HL-60 (cell line): ENCODE measurements around the gene NGF.

Source experiments
- DNase-seq, 2 experiments: peaks; one replicate each; pipeline ENCODE4 v3.0.0-alpha.2; 2010 to 2020; ENCODE audit warnings: low read depth in 1 of 2, low spot score in 1 of 2
- H3K27ac ChIP-seq: fragments of 250-450 bp; sonication (Bioruptor Pico); replicated peaks from 2 replicates; pipeline ENCODE4 v1.5.1; 2020; ENCODE audit warnings: mild to moderate bottlenecking, moderate library complexity
- H3K27me3 ChIP-seq: fragments of 250-450 bp; sonication (Bioruptor Pico); 2 replicates; pipeline ENCODE4 v1.5.1; 2021; ENCODE audit warnings: mild to moderate bottlenecking, moderate library complexity; ENCODE audit not compliant: insufficient read depth, poor library complexity, severe bottlenecking
- H3K4me3 ChIP-seq: replicated peaks from 2 replicates; pipeline ENCODE4 v1.5.1; 2011; ENCODE audit warnings: mild to moderate bottlenecking, control low read depth, low read length; ENCODE audit not compliant: insufficient read depth
- GABPA ChIP-seq: IDR thresholded peaks from 2 replicates; pipeline ENCODE4 v1.6.1; 2012; ENCODE audit warnings: low read depth
- POLR2AphosphoS5 ChIP-seq: IDR thresholded peaks from 2 replicates; pipeline ENCODE4 v1.6.1; 2012; ENCODE audit warnings: low read depth
- SPI1 ChIP-seq: IDR thresholded peaks from 2 replicates; pipeline ENCODE4 v1.6.1; 2012; ENCODE audit warnings: low read depth, mild to moderate bottlenecking, borderline replicate concordance
- TF ChIP-seq, protein P1 (sequence below): IDR thresholded peaks from 2 replicates; pipeline ENCODE4 v1.6.1; 2012; ENCODE audit warnings: low read depth; ENCODE audit not compliant: insufficient replicate concordance
- TF ChIP-seq, protein P2 (sequence below): IDR thresholded peaks from one replicate; pipeline ENCODE4 v1.5.1; 2011; ENCODE audit warnings: low read length, control low read depth, inconsistent platforms; ENCODE audit not compliant: insufficient read depth

NGF gene

DNA sequence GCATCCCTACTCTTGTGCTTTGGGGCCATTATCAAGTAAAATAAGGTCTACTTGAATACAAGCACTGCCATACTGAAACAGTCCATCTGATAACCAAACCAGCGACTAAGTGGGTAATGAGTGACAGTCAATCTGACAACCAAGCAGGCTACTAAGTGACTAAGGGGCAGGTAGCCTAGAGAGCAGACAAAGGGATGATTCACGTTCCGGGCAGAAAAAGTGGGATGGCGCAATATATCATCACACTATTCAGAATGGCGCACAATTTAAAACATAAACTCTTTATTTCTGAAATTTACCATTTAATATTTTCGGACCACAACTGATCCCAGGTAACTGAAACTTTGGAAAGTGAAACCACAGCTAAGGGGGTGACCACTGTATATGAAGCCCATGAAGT, 17.7 kb downstream of the NGF start:
- TF ChIP-seq SPI1, result no peak
- TF ChIP-seq, protein P1, sequence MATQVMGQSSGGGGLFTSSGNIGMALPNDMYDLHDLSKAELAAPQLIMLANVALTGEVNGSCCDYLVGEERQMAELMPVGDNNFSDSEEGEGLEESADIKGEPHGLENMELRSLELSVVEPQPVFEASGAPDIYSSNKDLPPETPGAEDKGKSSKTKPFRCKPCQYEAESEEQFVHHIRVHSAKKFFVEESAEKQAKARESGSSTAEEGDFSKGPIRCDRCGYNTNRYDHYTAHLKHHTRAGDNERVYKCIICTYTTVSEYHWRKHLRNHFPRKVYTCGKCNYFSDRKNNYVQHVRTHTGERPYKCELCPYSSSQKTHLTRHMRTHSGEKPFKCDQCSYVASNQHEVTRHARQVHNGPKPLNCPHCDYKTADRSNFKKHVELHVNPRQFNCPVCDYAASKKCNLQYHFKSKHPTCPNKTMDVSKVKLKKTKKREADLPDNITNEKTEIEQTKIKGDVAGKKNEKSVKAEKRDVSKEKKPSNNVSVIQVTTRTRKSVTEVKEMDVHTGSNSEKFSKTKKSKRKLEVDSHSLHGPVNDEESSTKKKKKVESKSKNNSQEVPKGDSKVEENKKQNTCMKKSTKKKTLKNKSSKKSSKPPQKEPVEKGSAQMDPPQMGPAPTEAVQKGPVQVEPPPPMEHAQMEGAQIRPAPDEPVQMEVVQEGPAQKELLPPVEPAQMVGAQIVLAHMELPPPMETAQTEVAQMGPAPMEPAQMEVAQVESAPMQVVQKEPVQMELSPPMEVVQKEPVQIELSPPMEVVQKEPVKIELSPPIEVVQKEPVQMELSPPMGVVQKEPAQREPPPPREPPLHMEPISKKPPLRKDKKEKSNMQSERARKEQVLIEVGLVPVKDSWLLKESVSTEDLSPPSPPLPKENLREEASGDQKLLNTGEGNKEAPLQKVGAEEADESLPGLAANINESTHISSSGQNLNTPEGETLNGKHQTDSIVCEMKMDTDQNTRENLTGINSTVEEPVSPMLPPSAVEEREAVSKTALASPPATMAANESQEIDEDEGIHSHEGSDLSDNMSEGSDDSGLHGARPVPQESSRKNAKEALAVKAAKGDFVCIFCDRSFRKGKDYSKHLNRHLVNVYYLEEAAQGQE, result no peak
- TF ChIP-seq POLR2AphosphoS5, result no peak
- TF ChIP-seq, protein P2, sequence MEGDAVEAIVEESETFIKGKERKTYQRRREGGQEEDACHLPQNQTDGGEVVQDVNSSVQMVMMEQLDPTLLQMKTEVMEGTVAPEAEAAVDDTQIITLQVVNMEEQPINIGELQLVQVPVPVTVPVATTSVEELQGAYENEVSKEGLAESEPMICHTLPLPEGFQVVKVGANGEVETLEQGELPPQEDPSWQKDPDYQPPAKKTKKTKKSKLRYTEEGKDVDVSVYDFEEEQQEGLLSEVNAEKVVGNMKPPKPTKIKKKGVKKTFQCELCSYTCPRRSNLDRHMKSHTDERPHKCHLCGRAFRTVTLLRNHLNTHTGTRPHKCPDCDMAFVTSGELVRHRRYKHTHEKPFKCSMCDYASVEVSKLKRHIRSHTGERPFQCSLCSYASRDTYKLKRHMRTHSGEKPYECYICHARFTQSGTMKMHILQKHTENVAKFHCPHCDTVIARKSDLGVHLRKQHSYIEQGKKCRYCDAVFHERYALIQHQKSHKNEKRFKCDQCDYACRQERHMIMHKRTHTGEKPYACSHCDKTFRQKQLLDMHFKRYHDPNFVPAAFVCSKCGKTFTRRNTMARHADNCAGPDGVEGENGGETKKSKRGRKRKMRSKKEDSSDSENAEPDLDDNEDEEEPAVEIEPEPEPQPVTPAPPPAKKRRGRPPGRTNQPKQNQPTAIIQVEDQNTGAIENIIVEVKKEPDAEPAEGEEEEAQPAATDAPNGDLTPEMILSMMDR, result no peak
- no peak for TF ChIP-seq GABPA
- DNase-seq, result no peak
- H3K27ac ChIP-seq, result no peak overlapping the region
- H3K4me3 ChIP-seq, result no peak overlapping the region
- H3K27me3 ChIP-seq, result no peaks in the 10 kb centered on the region

DNA sequence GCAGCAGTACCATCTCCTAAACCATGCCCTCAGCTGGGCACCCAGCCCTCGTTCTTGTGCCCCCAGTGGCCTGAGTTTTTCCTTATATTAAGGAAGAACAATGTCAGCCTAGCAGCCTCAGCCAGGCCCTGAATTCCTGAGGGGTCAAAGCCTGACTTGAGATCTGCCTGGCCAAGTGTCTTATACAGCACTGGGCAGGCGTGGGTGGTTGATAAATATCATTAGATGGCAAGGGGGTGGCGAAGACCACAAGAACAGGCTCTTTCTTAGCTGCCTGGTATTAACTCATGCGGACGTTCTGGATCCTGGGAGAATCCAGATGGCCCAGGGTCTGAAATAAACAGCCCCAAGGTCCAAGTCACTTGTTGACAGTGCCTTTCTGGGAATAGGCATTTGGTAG, 18.3 kb downstream of the NGF start:
- TF ChIP-seq POLR2AphosphoS5, result no peak
- TF ChIP-seq, protein P2, result no peak
- TF ChIP-seq SPI1, result no peak
- TF ChIP-seq, protein P1, result no peak
- no peak for TF ChIP-seq GABPA
- Histone ChIP-seq H3K27me3 (no peaks in the 10 kb centered on the region), H3K27ac (no peak overlapping the region), H3K4me3 (no peak overlapping the region)
- no peak for DNase-seq

DNA sequence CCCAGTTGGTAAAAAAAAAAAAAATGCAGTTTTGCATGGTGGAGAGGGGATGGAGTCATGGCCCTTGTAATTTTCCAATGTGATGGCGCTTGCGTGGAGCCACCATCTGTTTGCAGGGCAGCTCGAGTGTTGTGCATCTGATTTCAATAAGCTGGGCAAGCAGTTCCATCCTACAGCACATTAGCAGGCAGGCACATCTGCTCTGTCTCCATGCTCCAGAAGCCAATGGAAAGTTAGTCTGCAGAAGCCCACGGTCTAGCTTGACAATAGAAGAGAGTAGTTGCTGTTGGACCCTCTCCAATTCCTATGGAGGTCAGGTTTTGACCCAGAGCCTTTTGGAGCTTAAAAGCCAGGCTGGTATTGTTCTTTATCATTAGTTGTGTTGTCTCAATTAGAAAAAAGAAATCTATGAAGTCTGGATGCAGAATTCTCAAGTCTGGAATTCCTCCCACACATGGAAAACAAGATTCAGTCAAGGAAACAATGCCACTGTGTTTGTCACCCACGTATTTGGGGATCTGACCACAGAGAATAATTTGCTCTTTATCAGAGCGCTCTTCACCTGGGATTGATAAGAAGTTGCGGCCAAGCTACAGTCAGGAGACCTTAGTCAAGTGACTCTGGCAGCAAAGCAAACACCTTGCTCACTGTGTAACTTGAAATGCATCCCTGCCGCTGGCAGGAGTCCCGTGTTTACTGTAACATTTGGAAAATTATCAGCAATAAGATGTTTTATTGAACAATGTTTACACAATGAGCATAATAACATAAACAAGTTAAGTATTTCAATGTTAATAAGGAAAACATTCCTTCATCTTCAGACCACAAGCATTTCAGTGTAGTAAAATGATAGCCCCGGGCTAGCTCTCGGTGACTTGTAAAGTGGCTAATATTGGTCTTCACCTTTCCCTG, 20.7 kb downstream of the NGF start:
- peaks cover 3% of the 10 kb centered on the region for H3K27me3 ChIP-seq
- no peak for DNase-seq
- H3K27ac ChIP-seq, result no peak overlapping the region
- H3K4me3 ChIP-seq, result no peak overlapping the region
- TF ChIP-seq, protein P1, result no peak
- TF ChIP-seq, protein P2, result no peak
- TF ChIP-seq GABPA, result no peak
- no peak for TF ChIP-seq SPI1
- no peak for TF ChIP-seq POLR2AphosphoS5
